Fibroblast of skin of right quadriceps (primary cell): ENCODE results near the gene NUP88.
A peak's percentile ranks its signal among the peaks of the same experiment; 100 is the strongest.

Experiments used
- DNase-seq: peaks from one replicate; pipeline ENCODE4 v3.0.0-alpha.2; 2013

NUP88 gene

DNA sequence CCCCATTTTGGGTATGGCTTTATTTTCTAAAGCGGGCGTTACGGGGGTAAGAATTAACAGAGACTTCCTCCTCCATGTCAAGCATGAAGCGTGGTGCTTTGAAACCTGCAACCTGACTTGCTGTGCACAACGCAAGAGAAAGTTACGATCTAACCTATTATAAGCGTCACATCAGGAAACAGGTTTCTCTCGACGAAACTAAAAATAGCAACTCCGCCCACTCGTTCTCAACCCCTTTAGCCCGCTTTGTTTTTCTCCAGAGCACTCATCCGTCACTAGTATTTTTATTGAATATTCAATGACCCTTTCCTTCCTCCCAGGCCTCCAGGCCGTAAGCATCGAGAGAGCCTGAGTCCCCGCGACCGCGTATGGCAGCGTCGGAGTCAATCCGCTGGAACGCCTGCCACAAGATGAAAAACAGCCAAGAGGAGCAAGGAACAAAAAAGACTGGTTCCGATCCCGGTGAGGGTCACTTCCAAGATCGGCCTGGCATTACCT lies 555 bp downstream of the NUP88 start:
- DNase-seq, result no peak

DNA sequence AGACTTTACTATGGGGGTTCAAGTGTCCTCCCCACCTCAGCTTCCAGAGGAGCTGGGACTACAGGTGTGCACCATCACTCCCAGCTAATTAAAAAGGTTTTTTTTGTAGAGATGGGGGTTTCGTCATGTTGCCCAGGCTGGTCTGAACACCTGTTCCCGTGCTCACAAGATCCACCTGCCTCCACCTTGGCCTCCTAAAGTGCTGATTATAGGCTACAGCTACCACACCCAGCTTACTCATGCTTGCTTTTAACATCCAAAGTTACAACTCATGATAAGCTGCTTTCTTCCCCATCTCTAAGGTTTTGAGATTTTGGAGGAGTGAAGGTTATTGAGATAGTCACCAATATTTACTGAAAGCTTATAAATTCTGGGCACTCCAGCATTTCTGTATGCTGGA lies 2.6 kb downstream of the NUP88 start:
- DNase-seq, result no peak

DNA sequence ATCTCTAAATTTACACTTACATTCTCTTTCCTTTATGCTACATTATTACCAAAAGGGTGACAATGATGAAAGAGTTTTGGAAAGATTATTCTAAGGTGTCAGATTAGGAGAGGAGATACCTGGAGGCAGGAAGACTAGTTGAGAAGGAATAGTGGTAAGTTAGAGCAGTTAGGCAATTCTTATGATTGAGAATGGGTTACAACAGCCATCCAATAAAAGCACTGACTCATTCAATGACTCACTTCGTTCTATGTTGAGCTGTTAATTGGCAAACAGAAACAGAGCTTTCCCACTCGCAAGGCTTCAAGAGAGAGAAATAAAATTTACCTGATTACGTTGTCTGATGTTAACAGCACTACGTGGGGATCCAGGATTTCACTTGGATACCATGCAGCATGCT lies 5.8 kb downstream of the NUP88 start:
- peak; percentile 87 for DNase-seq

DNA sequence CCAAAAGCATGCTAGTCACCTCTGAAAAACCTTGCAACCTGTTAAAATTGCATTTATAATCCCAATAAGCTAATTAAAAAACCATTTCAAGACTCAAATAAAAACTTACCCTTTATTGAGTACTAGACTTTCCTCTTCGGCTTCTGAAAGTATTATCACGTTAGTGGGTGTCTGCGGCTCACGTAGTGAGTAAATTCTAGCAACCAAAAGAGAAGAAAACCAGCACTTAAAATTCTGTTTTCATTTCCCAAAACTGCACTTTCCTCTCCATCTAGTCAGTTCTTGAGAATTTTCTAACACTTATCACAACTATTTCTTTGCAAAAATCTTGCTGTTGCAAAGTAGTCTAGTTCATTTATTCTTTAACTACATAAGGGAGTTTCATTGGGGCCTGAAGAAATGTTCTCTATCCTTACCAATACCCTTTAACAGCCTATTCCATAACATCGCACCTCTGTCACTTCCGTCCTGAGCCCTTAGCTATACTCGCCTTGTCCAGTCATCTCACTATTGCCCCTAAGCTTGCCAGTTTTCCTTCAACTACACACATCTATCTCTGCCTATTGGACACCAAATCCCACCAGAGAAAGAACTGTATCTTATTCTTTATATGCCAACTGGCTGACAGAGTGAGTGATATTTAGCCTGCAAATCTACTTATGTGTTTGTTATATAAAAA lies 8.7 kb downstream of the NUP88 start:
- DNase-seq, result no peak

DNA sequence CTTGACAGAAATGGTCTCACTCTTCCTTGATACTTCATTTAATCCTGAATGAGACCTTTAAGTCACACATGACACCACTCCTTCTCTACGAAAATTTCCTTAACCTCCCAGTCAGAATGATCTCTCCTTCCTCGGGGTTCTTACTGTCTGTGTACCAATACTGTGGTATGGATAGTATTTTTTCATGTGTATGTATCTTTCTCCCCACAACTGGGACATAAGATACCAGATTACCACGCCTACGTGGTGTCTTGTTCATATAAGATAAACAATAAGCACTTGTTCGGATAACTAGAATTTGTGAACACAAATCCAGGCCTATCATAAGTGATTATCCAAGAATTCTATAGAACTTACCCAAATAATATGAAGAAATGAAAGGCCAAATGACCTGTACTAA lies 11.3 kb downstream of the NUP88 start:
- no peak for DNase-seq

DNA sequence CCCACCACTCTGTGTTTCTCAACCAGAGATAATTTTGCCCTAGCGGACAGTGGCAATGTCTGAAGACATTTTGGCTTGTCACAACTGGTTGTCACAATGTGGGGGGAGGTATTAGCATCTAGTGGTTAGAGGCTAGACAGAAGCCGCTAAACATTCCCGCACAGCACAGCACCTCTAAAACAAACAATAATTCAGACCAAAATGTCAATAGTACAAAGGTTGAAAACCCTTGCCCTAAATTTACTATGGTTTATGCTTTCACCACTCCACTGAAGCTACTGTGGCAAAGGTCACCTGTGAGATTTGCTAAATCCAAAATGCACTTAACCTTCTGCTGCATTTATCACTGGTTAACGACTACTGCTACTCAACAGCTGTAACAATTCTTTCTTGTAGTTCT lies 14.1 kb downstream of the NUP88 start:
- no peak for DNase-seq

DNA sequence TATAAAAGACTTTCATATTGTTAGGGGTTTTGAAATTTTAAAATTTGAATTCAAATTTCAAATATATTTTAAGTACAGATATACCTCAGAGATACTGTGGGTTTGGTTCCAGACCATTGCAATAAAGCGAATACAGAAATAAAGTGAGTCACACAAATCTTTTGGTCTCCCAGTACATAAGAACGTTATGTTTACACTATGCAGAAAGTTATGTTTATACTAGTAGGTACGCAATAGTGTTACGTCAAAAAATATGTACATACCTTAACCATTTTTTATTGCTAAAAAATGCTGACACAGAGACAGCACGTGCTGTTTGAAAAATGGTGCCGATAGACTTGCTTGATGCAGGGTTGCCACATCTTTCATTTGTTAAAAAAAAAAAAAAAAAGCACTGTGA lies 19.7 kb downstream of the NUP88 start:
- DNase-seq, result no peak

DNA sequence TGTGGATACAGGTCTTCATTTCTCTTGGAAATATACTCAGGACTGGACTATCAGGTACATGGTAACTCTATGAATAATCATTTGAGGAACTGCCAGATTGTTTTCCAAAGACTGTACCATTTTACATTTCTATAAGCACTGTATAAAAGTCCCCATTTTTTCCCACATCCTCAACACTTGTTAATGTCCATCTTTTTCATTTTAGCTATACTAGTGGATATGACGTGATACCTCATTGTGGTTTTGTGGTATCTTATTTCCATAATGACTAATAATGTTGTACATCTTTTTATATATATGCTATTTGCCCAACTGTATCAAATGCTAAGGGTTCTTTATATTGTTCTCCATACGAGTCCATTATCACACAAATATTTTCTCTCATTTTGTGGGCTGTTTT lies 22.9 kb downstream of the NUP88 start:
- DNase-seq, result no peak

DNA sequence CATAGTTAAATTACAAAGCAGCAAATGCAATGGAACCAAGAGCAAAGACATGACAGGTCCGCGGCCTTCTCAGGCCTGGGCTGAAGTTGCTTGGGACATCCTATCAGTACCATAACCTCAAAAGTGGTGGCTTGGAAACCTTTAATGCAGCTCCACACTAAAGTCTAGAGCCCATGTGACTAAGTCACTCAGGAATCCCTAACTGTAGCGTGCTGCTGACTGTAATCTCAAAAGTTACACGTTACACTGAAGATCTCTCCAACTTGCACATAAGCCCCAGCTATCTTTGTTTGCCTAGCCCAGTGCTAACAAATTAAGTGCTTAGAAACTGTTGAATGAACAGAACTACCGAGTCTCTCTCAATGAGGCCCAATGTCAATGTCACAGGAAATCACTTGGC lies 27.8 kb downstream of the NUP88 start:
- DNase-seq, result no peak

DNA sequence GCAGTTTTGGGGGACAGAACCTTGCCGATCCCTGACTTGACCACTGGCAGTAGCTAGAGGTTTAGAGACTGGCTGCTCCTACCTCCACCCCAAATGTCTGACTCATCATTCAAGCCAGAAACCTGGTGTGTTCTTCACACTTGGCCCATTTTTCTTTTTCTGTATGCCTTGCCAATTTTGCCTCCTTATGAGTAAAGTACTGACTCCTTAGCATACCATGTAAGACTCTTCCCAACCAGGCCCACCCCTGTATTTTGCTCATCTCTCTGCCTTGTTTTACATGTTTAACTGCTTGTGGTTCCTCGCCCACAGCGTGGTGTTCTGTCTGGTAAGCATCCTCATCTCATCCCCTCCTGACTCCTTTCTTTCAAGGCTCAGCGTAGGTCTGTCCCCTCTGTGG lies 37.9 kb downstream of the NUP88 start:
- DNase-seq, result peak; percentile 8

DNA sequence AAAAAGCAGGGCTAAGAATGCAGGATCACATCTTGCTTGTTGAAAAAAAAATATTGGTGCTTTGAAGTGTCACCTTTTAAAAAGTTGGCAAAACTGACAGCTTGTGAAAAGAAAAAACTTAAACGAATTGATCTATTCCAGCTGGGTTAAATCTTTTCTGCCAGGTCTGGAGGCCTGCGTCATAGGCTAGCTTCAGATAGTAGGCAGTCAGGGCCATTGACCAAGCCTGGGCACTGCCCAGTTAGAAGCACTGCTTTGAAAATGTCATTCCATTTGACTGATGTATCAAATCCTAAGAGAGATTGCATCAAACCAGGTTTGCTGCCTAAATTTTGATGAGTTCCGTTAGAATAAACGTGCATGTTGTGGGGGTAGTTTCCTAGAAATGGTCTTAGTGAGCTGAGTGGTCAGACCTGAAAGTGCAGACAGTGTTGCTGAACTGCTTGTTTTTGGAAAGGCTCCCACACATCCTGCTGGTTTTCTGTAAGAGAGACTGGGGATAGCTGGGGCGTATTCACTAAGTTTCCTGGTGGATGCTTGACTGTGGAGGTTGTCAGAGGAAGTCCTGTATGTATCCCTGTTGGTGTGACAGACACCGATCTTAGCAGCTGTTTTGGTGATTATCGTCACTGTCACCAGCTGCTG lies 38.8 kb downstream of the NUP88 start:
- no peak for DNase-seq

DNA sequence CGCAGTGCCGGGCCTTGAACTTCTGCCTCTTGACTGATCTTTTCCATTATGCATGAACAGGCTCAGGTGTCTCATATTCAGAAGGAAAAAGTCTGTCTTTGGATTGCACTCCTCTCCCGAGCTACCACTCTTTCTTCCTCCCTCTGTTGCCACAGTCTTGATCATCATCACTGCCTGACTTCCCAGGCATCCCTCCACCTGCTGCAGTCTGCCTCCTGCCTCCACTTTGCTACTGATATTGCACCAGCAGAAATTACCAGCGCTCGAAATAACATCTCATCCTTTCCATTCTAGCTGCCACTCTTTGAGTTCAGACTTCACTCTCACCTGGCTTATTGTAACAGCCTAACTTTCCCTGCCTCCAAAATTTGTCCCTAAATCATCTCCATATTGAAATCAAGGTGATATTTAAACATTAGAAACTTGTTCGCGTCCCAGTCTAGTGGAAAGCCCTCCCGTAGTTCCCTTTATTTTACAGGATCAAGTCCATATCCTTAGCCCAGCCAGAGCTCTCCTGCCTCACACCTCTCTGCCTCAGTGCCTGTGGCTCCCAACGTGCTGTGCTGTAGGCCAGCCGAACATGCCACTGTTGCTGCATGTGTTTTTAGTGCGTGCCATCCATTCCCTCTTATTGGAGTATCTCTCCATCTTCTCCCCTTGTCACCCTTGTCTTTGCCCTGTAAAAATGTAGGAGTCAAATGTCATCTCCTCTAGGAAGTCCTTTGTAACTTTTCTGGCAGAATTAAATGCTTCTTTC lies 39.9 kb downstream of the NUP88 start:
- no peak for DNase-seq

DNA sequence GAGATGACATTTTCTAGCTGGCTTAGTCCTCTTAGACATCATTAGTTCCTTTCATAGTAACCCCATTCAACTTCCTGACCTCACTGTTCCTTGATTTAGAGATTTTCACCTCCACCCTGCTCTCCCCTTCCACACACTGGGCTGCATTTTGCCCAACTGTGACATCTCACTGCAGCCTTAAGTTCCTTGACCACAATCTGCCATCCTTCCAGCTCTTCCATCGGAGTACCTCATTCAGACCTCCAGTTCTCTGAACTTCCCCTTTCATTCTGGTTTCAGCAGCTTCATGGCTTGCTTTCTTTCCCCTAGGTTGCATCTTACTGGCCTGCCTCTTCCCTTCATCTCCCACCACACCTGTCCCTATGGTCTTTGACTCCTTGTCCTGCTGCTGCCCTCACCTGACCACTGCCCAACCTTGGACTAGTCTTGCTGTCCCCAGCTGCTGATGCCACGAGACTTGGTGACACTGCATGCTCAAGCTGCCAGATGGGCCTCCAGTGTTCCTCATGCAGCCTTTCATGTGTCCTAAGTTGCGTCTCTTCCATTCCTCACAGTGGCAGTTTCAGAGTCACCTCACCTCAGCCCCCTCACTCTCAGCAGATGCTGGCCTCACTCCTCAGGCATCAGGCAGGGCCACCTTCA lies 40.8 kb downstream of the NUP88 start:
- no peak for DNase-seq

DNA sequence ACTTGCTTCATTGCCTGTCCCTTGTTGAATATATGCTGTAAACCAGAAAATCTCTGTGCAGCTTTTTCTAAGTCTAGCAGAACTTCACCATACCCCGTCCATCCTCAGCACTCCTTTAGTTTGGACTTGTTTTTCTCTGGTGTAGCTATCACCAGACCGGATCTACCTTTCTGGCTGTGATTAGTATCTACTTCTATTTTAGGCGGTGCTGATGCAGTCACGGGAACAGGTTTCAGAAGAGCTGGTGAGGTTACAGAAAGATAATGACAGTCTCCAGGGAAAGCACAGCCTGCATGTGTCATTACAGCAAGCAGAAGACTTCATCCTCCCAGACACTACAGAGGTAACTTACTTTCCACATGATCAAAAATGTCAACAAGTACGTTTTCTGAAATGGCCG lies 46.4 kb downstream of the NUP88 start:
- DNase-seq, result no peak

DNA sequence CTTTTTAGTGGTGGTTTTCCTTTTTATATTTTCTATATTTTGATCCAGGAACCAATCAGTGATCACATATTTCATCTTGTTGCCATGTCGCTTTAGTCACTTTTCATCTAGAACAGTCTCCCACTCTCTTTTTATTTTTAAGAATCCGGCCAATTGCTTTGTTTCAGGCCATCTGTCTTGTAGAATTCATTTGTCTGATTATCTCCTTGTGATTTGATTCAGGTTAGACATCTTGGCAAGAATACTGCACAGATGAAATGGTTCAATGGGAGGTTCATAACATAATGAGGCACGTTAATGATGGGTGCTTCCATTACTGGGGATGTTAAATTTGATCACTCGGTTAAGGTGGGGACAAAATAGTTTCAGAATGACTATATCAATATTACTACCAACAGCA lies 49.1 kb downstream of the NUP88 start:
- DNase-seq, result no peak

DNA sequence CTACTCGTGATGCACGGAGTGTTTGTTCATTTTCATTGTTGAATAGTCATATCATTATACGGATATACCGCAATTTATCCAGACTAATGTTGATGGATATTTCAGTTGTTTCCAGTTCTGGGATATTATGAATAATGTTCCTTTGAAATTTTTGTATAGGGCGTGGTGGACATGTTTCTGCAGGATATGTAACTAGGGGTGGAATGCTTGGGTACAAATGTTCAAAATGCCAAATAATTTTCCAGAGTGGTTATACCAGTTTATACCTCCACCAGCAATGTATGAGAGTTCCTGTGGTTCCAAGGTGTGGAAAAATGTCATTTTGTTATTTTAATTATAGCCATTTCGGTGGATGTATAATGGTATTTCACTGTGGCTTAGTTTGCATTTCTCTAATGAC lies 53.6 kb downstream of the NUP88 start:
- DNase-seq, result no peak

DNA sequence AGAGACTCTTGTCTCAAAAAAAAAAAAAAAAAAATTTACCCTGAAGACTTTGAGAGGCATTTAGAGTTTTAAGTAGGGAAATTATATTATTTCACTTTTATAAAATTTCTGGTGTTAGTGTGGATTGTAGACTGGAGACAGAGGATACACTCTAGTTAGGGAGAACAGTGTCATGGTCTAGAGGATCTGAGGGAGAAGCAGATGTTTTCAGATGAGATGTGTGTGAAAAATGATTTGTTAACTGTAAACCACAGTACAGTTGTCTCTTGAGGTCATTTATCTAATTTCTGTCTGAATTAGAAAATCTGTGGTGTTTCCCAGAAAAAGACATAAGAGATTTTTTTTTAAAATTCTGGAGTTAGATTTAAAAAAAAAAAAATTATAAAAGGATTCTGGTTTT lies 54.8 kb downstream of the NUP88 start:
- DNase-seq, result no peak

DNA sequence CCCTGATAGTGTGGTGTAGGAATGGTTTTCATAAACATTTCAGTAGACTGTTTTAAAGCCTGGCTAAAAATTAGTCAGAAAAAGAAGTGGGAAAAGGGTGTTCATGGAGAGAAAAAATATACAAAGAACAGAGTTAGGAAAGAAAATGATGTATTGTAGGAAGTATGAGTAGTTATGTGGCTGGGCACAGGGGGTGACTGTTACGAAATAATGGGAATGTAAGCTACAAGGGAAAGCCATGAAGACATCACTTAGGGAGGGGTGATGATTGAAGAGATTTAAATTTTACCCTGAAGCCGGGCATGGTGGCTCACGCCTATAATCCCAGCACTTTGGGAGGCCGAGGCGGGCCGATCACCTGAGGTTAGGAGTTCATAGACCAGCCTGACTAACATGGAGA lies 55.3 kb downstream of the NUP88 start:
- DNase-seq, result peak; percentile 46

DNA sequence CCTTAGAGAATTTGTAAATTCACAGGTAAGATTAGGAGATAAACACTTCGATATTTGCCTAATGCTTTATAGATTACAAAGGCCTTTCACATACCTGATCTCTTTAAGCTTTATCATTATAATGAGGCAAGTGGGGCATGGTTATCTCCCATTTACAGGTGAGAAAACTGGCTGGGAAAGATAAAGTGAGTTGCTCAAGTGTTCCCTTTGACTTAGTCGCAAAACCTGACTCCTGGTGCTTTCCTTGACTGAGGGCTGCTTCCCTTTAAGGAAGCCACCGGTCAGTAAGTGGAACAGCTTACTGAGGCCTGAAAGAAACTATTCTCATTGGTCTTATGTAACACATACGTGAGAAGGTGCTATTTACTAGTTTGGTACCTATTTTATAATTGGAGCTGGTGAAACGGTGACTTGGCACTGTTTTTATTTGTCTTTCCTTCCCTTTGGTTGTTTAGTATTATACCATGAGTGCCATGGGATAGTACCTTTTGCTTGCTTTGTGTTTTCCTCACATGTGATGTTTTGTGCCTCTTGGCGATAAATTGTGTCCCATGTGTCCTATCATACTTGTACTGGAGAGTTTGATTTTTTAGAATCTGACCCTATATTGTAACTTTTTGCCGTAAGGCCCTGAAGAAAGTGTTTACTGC lies 57.2 kb downstream of the NUP88 start:
- no peak for DNase-seq

DNA sequence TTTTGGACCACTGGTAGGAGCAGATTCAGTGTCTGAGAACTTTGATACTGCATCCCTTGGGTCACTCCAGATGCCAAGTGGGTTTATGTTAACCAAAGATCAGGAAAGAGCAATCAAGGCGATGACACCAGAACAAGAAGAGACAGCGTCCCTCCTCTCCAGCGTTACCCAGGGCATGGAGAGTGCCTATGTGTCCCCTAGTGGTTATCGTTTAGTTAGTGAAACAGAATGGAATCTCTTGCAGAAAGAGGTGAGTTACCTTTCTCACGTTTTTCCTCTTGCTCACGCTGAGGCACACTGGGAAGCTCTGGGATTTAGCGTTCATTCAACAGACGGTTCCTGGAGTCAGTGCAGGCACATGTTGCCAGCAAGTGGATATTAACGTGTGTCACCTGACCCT lies 58.0 kb downstream of the NUP88 start:
- no peak for DNase-seq

DNA sequence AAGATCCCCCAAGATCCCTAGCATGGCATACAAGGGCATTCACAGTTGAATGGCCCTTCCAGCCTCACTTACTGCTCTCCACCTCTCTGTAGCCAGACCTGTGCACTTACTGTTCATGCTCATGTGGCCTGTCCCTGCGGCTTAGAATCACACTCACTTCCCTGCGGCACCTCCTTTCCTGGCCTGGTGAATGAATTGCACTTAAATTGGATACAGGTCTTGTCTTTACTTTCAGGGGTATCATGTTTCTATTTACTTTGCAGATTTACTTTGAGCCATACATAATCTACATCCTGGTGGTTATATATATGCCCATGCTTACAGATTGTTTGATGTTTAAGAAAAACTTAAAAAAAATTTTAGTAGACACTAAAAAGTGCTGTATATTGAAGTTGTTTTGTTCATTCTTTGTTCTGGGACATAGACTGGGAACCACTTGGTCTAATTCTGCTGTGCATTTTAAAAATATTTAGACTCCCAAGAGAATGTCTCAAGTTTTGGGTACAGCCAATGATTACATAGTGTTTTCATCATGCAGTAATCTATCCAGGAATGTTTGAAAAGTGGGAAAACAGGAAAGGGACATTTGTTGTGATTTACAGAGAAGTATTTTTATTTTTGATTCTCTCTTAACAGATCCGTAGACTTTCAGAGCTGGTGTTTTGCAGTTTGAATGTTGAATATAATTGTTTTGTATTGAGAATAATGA lies 63.9 kb downstream of the NUP88 start:
- DNase-seq, result peak; percentile 37

DNA sequence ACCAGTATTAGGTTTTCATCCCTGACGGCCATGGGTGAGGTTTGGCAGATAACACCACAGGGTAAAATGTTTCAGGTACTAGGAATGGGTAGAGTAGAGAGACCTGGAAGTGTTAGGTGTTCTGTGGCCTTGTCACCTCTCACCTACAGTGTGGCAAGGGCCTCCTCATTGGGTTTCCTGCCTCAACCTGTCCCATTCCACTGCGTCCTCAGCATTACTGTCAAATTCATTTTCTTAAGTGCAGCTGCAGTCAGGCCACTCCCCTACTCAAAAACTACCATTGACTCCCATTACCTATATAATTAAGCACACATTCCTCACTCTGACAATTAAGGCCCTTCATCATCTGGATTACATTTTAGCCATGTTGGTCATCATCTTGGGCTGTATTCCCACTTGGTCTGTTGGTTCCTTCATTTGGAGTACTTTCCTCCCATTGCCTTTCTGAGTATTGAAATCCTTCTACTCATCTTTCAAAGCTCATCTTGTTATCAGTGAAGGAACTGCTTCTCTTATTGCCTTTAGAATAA lies 64.5 kb downstream of the NUP88 start:
- DNase-seq, result peak; percentile 2
